SH-SY5Y (cell line): ENCODE data around the gene FNDC5.

Experiments
- GATA2 ChIP-seq: IDR thresholded peaks from 2 replicates; pipeline ENCODE4 v1.6.1; 2011; ENCODE audit warnings: mild to moderate bottlenecking, low read depth, low read length
- GATA3 ChIP-seq: IDR thresholded peaks from 2 replicates; pipeline ENCODE4 v1.6.1; 2011; ENCODE audit warnings: low read depth, mild to moderate bottlenecking, low read length, moderate library complexity

GRCh38 chr1:32895325-32896215 lies 24.9 kb upstream of the FNDC5 start:
- TF ChIP-seq GATA3: no peak
- TF ChIP-seq GATA2: no peak
